SK-N-SH (cell line): ENCODE data around the gene CTSH. TPM values are rescaled to one million over a fixed set of nuclear protein-coding genes. Genes with fewer than 3 reads are reported as not detected.

Source experiments
- CTCF ChIA-PET: fragments of 300-600, 350-600 bp; formaldehyde crosslinking; extraction: SDS; loops from one replicate; lab custom pipeline; 2021; lab: Yijun Ruan, JAX
- POLR2A ChIA-PET: fragments of 350-600 bp; sonication (Branson Sonifier 250); formaldehyde crosslinking; extraction: SDS; loops from one replicate; lab custom pipeline; 2020; ENCODE audit warnings: antibody characterized with exemption, inconsistent platforms; lab: Yijun Ruan, JAX
- DNase-seq: peaks from one replicate; pipeline ENCODE4 v3.0.0; 2012
- H2AFZ ChIP-seq: fragments of 200-600 bp; sonication (generic); 2 replicates; pipeline ENCODE4 v1.8.1; 2016; ENCODE audit warnings: antibody characterized with exemption, mild to moderate bottlenecking, low read depth
- H3F3A ChIP-seq: fragments of 200-600 bp; sonication (generic); replicated peaks from 2 replicates; pipeline ENCODE3; 2016; ENCODE audit warnings: antibody characterized with exemption, mild to moderate bottlenecking; ENCODE audit not compliant: insufficient read depth
- H3K27ac ChIP-seq, 2 experiments: fragments of 200-500 bp in 1 of 2; fragments of 200-600 bp in 1 of 2; sonication (Bioruptor generic) in 1 of 2; sonication (generic), shearing (Covaris generic) in 1 of 2; 2 replicates each; pipeline versions ENCODE4 v1.5.1 to v1.6.1; 2014 to 2016; ENCODE audit warnings: low read depth in 2 of 2, inconsistent platforms in 1 of 2, low read length in 1 of 2, mild to moderate bottlenecking in 1 of 2, mixed read lengths in 1 of 2
- H3K27me3 ChIP-seq: fragments of 200-600 bp; sonication (generic), shearing (Covaris generic); 2 replicates; pipeline ENCODE4 v1.6.1; 2016; ENCODE audit warnings: mixed run types; ENCODE audit not compliant: insufficient read depth
- H3K36me3 ChIP-seq, 2 experiments: fragments of 200-500 bp in 1 of 2; fragments of 200-600 bp in 1 of 2; sonication (Bioruptor generic) in 1 of 2; sonication (generic) in 1 of 2; replicated peaks in 1 of 2; 2 replicates each; pipeline versions ENCODE3 to v1.5.1; 2014 to 2016; ENCODE audit warnings: low read length in 1 of 2, mild to moderate bottlenecking in 1 of 2; ENCODE audit not compliant: insufficient read depth in 2 of 2, control insufficient read depth in 1 of 2
- H3K4me1 ChIP-seq, 2 experiments: fragments of 200-500 bp in 1 of 2; fragments of 200-600 bp in 1 of 2; sonication (Bioruptor generic) in 1 of 2; sonication (generic), shearing (Covaris generic) in 1 of 2; 2 replicates each; pipeline versions ENCODE4 v1.5.1 to v1.6.1; 2014 to 2016; ENCODE audit warnings: low read depth in 1 of 2, low read length in 1 of 2, mixed run types in 1 of 2; ENCODE audit not compliant: insufficient read depth in 2 of 2, control insufficient read depth in 1 of 2
- H3K4me2 ChIP-seq: fragments of 200-600 bp; sonication (generic), shearing (Covaris generic); 2 replicates; pipeline ENCODE4 v1.6.1; 2017; ENCODE audit warnings: mixed run types
- H3K4me3 ChIP-seq, 2 experiments: fragments of 200-500 bp in 1 of 2; fragments of 200-600 bp in 1 of 2; sonication (Bioruptor generic) in 1 of 2; sonication (generic), shearing (Covaris generic) in 1 of 2; 2 replicates each; pipeline versions ENCODE4 v1.5.1 to v1.8.1; 2014 to 2016; ENCODE audit warnings: low read depth in 2 of 2, inconsistent platforms in 1 of 2, low read length in 1 of 2, mild to moderate bottlenecking in 1 of 2, mixed read lengths in 1 of 2, moderate library complexity in 1 of 2
- H3K79me2 ChIP-seq: fragments of 200-600 bp; sonication (generic); 2 replicates; pipeline ENCODE4 v1.8.1; 2017; ENCODE audit warnings: mild to moderate bottlenecking; ENCODE audit not compliant: insufficient read depth
- H3K9ac ChIP-seq: fragments of 200-600 bp; sonication (generic); 2 replicates; pipeline ENCODE4 v1.6.1; 2017; ENCODE audit warnings: mixed run types
- H3K9me2 ChIP-seq: fragments of 200-600 bp; sonication (generic); 2 replicates; pipeline ENCODE4 v1.6.1; 2017; ENCODE audit warnings: mixed run types
- H3K9me3 ChIP-seq: fragments of 200-600 bp; sonication (generic); 2 replicates; pipeline ENCODE4 v1.6.1; 2017; ENCODE audit warnings: mixed run types, mild to moderate bottlenecking, moderate library complexity
- H4K20me1 ChIP-seq: fragments of 200-600 bp; sonication (generic); 2 replicates; pipeline ENCODE4 v1.6.1; 2017; ENCODE audit warnings: mild to moderate bottlenecking, mixed run types; ENCODE audit not compliant: insufficient read depth
- CHD2 ChIP-seq: fragments of 150-350 bp; IDR thresholded peaks from 2 replicates; pipeline ENCODE4 v1.6.1; 2018; ENCODE audit warnings: low read length; ENCODE audit not compliant: partially characterized antibody
- EP300 ChIP-seq, 2 experiments: IDR thresholded peaks; 2 replicates each; pipeline versions ENCODE4 v1.4.0 to v1.6.1; 2012; ENCODE audit warnings: borderline replicate concordance in 1 of 2, low read depth in 1 of 2, low read length in 1 of 2
- FOXJ3 ChIP-seq: sonication (generic); formaldehyde crosslinking; IDR thresholded peaks from 2 replicates; pipeline ENCODE4 v1.5.1; 2020; ENCODE audit warnings: mild to moderate bottlenecking, missing genetic modification reagents
- FOXM1 ChIP-seq: IDR thresholded peaks from 2 replicates; pipeline ENCODE4 v1.4.0; 2012; ENCODE audit warnings: low read depth, mild to moderate bottlenecking
- GABPA ChIP-seq: IDR thresholded peaks from 2 replicates; pipeline ENCODE4 v1.4.0; 2012; ENCODE audit warnings: low read depth, mild to moderate bottlenecking
- MEF2A ChIP-seq: IDR thresholded peaks from 2 replicates; pipeline ENCODE4 v1.4.0; 2012; ENCODE audit warnings: low read depth, borderline replicate concordance
- POLR2AphosphoS5 ChIP-seq: IDR thresholded peaks from 2 replicates; pipeline ENCODE4 v1.6.1; 2012; ENCODE audit warnings: low read depth, low read length
- RCOR1 ChIP-seq: fragments of 150-350 bp; IDR thresholded peaks from 2 replicates; pipeline ENCODE4 v1.6.1; 2017; ENCODE audit warnings: antibody characterized with exemption, low read length
- REST ChIP-seq: IDR thresholded peaks from 2 replicates; pipeline ENCODE4 v1.6.1; 2012; ENCODE audit warnings: mild to moderate bottlenecking, low read depth, low read length, moderate library complexity
- RFX5 ChIP-seq: IDR thresholded peaks from 2 replicates; pipeline ENCODE4 v1.6.1; 2012; ENCODE audit warnings: mild to moderate bottlenecking, improper control_type of control experiment, low read length
- RXRA ChIP-seq: IDR thresholded peaks from 2 replicates; pipeline ENCODE4 v1.4.0; 2012; ENCODE audit warnings: low read depth, mild to moderate bottlenecking, borderline replicate concordance
- SMC3 ChIP-seq: IDR thresholded peaks from 2 replicates; pipeline ENCODE4 v1.6.1; 2012; ENCODE audit warnings: low read depth, low read length, improper control_type of control experiment
- TCF12 ChIP-seq: IDR thresholded peaks from 2 replicates; pipeline ENCODE4 v1.4.0; 2012
- TEAD4 ChIP-seq: IDR thresholded peaks from 2 replicates; pipeline ENCODE4 v1.4.0; 2012; ENCODE audit warnings: mild to moderate bottlenecking, borderline replicate concordance; ENCODE audit not compliant: insufficient read depth
- WGBS: methylation state at CpG from one replicate; pipeline ENCODE4 v1.1.6; 2017; ENCODE audit warnings: low lambda C conversion rate; 5-methylcytosine and 5-hydroxymethylcytosine counted together
- polyA plus RNA-seq, 3 experiments: library from polyadenylated mRNA; depleted of rRNA; stranded (reverse); fragments of >200 nt; gene quantifications; 2 replicates each; pipeline ENCODE4 v1.2.3, GENCODE V29; 2012
- TF ChIP-seq, protein P1 (sequence below): IDR thresholded peaks from 2 replicates; pipeline ENCODE4; 2012

CTSH gene
- polyA plus RNA-seq, 1 of the 3 experiments (the other 2 are of a cell fraction), result 22.7 TPM

GRCh38 chr15:78932258-78932808, 12.5 kb downstream of the CTSH start:
- H3K4me1 ChIP-seq, result peaks cover 8 to 31% of the 10 kb centered on the region in 2 experiments; a peak in 3 of 4 replicates
- H3F3A ChIP-seq, result no peaks in the 10 kb centered on the region
- ChIA-PET CTCF (interaction anchor here (3.8 to 4.7 kb wide), 2 partner anchors 23 to 252 kb away, joined by 14 to 18 read pairs; no protein-coding TSS in a partner anchor), POLR2A (no interaction called here)
- no peak overlapping the region; a peak in 1 of 4 replicates for H3K27ac ChIP-seq
- no peak overlapping the region for H3K9ac ChIP-seq
- no peaks in the 10 kb centered on the region for H3K9me2 ChIP-seq
- H3K27me3 ChIP-seq, result no peaks in the 10 kb centered on the region
- H2AFZ ChIP-seq, result no peak overlapping the region
- H3K36me3 ChIP-seq, result no peaks in the 10 kb centered on the region
- WGBS, result 98% methylated on average over 11 of the region's 13 CpGs
- H3K4me3 ChIP-seq, result no peak overlapping the region
- TF ChIP-seq RXRA (no peak), SMC3 (no peak), POLR2AphosphoS5 (no peak), REST (no peak), MEF2A (no peak), FOXJ3 (CRISPR knock-in tag) (no peak), RCOR1 (no peak), GABPA (no peak), EP300 (IDR thresholded peaks at IDR 0.05; ENCODE audit: borderline replicate concordance in 1 of 2, low read depth in 1 of 2, low read length in 1 of 2) (no peak), TCF12 (no peak), FOXM1 (no peak), RFX5 (no peak), CHD2 (no peak), TEAD4 (no peak)
- TF ChIP-seq, protein P1, sequence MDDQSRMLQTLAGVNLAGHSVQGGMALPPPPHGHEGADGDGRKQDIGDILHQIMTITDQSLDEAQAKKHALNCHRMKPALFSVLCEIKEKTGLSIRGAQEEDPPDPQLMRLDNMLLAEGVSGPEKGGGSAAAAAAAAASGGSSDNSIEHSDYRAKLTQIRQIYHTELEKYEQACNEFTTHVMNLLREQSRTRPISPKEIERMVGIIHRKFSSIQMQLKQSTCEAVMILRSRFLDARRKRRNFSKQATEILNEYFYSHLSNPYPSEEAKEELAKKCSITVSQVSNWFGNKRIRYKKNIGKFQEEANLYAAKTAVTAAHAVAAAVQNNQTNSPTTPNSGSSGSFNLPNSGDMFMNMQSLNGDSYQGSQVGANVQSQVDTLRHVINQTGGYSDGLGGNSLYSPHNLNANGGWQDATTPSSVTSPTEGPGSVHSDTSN, result no peak
- H4K20me1 ChIP-seq, result peaks cover 3% of the 10 kb centered on the region; the same call in 1 of the 2 replicates
- no peak for DNase-seq
- H3K9me3 ChIP-seq, result no peaks in the 10 kb centered on the region
- H3K79me2 ChIP-seq, result no peaks in the 10 kb centered on the region
- H3K4me2 ChIP-seq, result no peak overlapping the region
